Liver (tissue), 9 donors: Measurements from ENCODE around the gene PLA2G3. TPM values are rescaled to one million over a fixed set of nuclear protein-coding genes. Genes with fewer than 3 reads are reported as not detected.

Experiments used
- DNase-seq: peaks from one replicate; pipeline ENCODE4 v3.0.0-alpha.2; 2017; ENCODE audit warnings: low spot score
- H3K27ac ChIP-seq, 2 donors: one replicate each; pipeline ENCODE4 v1.7.0; 2013; ENCODE audit warnings: inconsistent platforms in 2 of 2, low read length in 2 of 2, control low read depth in 1 of 2, low read depth in 1 of 2, mild to moderate bottlenecking in 1 of 2
- H3K27me3 ChIP-seq, 4 donors: one replicate each; pipeline versions ENCODE4 v1.6.1 to v1.7.0; 2013; ENCODE audit warnings: low read length in 3 of 4, inconsistent platforms in 1 of 4, mild to moderate bottlenecking in 1 of 4, moderate library complexity in 1 of 4; ENCODE audit not compliant: control insufficient read depth in 4 of 4, insufficient read depth in 4 of 4
- H3K36me3 ChIP-seq, 4 donors: one replicate each; pipeline versions ENCODE4 v1.6.1 to v1.7.0; 2013; ENCODE audit warnings: low read length in 3 of 4, mild to moderate bottlenecking in 3 of 4, low read depth in 1 of 4, moderate library complexity in 1 of 4; ENCODE audit not compliant: control insufficient read depth in 4 of 4, insufficient read depth in 3 of 4
- H3K4me1 ChIP-seq, 4 donors: one replicate each; pipeline versions ENCODE4 v1.6.1 to v1.7.0; 2013; ENCODE audit warnings: low read length in 3 of 4, mild to moderate bottlenecking in 3 of 4, moderate library complexity in 1 of 4; ENCODE audit not compliant: control insufficient read depth in 4 of 4, insufficient read depth in 4 of 4
- H3K4me3 ChIP-seq, 3 donors: one replicate each; pipeline versions ENCODE4 v1.6.1 to v1.7.0; 2013; ENCODE audit warnings: low read length in 3 of 3, control low read depth in 1 of 3, low read depth in 1 of 3, mild to moderate bottlenecking in 1 of 3
- H3K9ac ChIP-seq, 2 donors: one replicate each; pipeline ENCODE4 v1.7.0; 2013; ENCODE audit warnings: low read length in 2 of 2, mild to moderate bottlenecking in 2 of 2, moderate library complexity in 2 of 2, control low read depth in 1 of 2, low read depth in 1 of 2
- H3K9me3 ChIP-seq, 4 donors: one replicate each; pipeline versions ENCODE4 v1.6.1 to v1.7.0; 2013; ENCODE audit warnings: low read length in 3 of 4; ENCODE audit not compliant: control insufficient read depth in 4 of 4
- ATF3 ChIP-seq: IDR thresholded peaks from 2 replicates; pipeline ENCODE4 v1.6.1; 2016; ENCODE audit warnings: antibody characterized with exemption
- CTCF ChIP-seq: fragments of 150-350 bp; IDR thresholded peaks from 2 replicates; pipeline ENCODE4 v1.5.1; 2017; ENCODE audit warnings: improper control_type of control experiment, low read depth, low read length; ENCODE audit not compliant: missing input control
- EGR1 ChIP-seq, 2 donors: IDR thresholded peaks; 2 replicates each; pipeline ENCODE4 v1.6.1; 2016 to 2018; ENCODE audit warnings: antibody characterized with exemption in 2 of 2, low read depth in 2 of 2
- FOXA1 ChIP-seq: IDR thresholded peaks from 2 replicates; pipeline ENCODE4 v1.6.1; 2016; ENCODE audit warnings: antibody characterized with exemption
- FOXA2 ChIP-seq: IDR thresholded peaks from 2 replicates; pipeline ENCODE4 v1.6.1; 2016; ENCODE audit warnings: antibody characterized with exemption
- GABPA ChIP-seq, 2 donors: IDR thresholded peaks in 1 of 2; conservative IDR thresholded peaks in 1 of 2; 2 replicates each; pipeline ENCODE4 v1.6.1; 2016; ENCODE audit warnings: antibody characterized with exemption in 2 of 2, mild to moderate bottlenecking in 1 of 2, moderate library complexity in 1 of 2
- HNF4A ChIP-seq, 2 donors: conservative IDR thresholded peaks; 2 replicates each; pipeline ENCODE4 v1.6.1; 2016; ENCODE audit warnings: antibody characterized with exemption in 2 of 2, mild to moderate bottlenecking in 2 of 2
- HNF4G ChIP-seq: IDR thresholded peaks from 2 replicates; pipeline ENCODE4 v1.6.1; 2016; ENCODE audit warnings: antibody characterized with exemption
- JUND ChIP-seq, 2 donors: IDR thresholded peaks; 2 replicates each; pipeline ENCODE4 v1.6.1; 2016; ENCODE audit warnings: antibody characterized with exemption in 2 of 2
- MAX ChIP-seq: IDR thresholded peaks from 2 replicates; pipeline ENCODE4 v1.6.1; 2016; ENCODE audit warnings: antibody characterized with exemption
- NR2F2 ChIP-seq: IDR thresholded peaks from 2 replicates; pipeline ENCODE4 v1.6.1; 2016; ENCODE audit warnings: antibody characterized with exemption
- RAD21 ChIP-seq, 2 donors: IDR thresholded peaks; 2 replicates each; pipeline ENCODE4 v1.6.1; 2016; ENCODE audit warnings: antibody characterized with exemption in 2 of 2, mild to moderate bottlenecking in 2 of 2
- REST ChIP-seq: IDR thresholded peaks from 2 replicates; pipeline ENCODE4 v1.6.1; 2016; ENCODE audit warnings: antibody characterized with exemption, mild to moderate bottlenecking
- RXRA ChIP-seq, 2 donors: IDR thresholded peaks; 2 replicates each; pipeline ENCODE4 v1.6.1; 2017 to 2018; ENCODE audit warnings: antibody characterized with exemption in 2 of 2, mild to moderate bottlenecking in 1 of 2
- SP1 ChIP-seq: IDR thresholded peaks from 2 replicates; pipeline ENCODE4 v1.6.1; 2018; ENCODE audit warnings: antibody characterized with exemption, mild to moderate bottlenecking
- TAF1 ChIP-seq: conservative IDR thresholded peaks from 2 replicates; pipeline ENCODE4 v1.6.1; 2016; ENCODE audit warnings: antibody characterized with exemption, mild to moderate bottlenecking
- YY1 ChIP-seq: IDR thresholded peaks from 2 replicates; pipeline ENCODE4 v1.6.1; 2016; ENCODE audit warnings: antibody characterized with exemption, mild to moderate bottlenecking
- ZBTB33 ChIP-seq: IDR thresholded peaks from 2 replicates; pipeline ENCODE4 v1.6.1; 2016; ENCODE audit warnings: antibody characterized with exemption
- WGBS: extraction: QIAGEN DNeasy Blood & Tissue Kit; methylation state at CpG from one replicate; pipeline ENCODE4 v1.1.7; 2013; 5-methylcytosine and 5-hydroxymethylcytosine counted together
- polyA plus RNA-seq, 2 donors: library from polyadenylated mRNA; stranded (reverse) in 1 of 2; unstranded in 1 of 2; fragments of 200-250 nt in 1 of 2; fragments of >200 nt in 1 of 2; fragmentation: Nextera tagmentation in 1 of 2; extraction: Ambion mirVana in 1 of 2; gene quantifications; one replicate each; pipeline versions ENCODE4 v1.2.1 to v1.2.3, GENCODE V29; 2013 to 2015
- total RNA-seq, 2 donors: library from RNA; depleted of rRNA; stranded (reverse); fragments of >200 nt; gene quantifications; one replicate each; pipeline ENCODE4 v1.2.3, GENCODE V29; 2014
- donor health status: healthy.
- donor health status: healthy.
- donor health status: healthy.
- donor health status: healthy.
- donor health status: healthy.

The PLA2G3 gene
- total and polyA plus RNA-seq, 4 donors = not detected

- 6% methylated on average over 5 of the region's 5 CpGs for WGBS
- peak overlapping the region; percentile 58 to 59 for H3K9ac ChIP-seq
- H3K36me3 ChIP-seq = peaks cover 0 to 3% (median 0%) of the 10 kb centered on the region in 4 donors
- H3K9me3 ChIP-seq = no peaks in the 10 kb centered on the region
- H3K27ac ChIP-seq = peak overlapping the region; percentile 31 to 73
- H3K4me1 ChIP-seq = peaks cover 4 to 7% (median 6%) of the 10 kb centered on the region in 4 donors
- peak overlapping the region; percentile 23 to 50 (median 26) for H3K4me3 ChIP-seq
- no peak for TF ChIP-seq GABPA (IDR thresholded peaks at IDR 0.05 in 1 of 2, conservative IDR thresholded peaks at IDR 0.05 in 1 of 2)
- TF ChIP-seq NR2F2 = peak; percentile 25
- no peak for TF ChIP-seq RXRA (IDR thresholded peaks at IDR 0.05)
- TF ChIP-seq HNF4A (conservative IDR thresholded peaks at IDR 0.05) = peak in 1 of 2 donors; percentile 2
- H3K27me3 ChIP-seq = no peaks in the 10 kb centered on the region
- no peak for DNase-seq
These were observed 32.5 kb downstream of the PLA2G3 start for GRCh38 chr22:31107894-31108218.

- peak within 1 kb of the TSS; percentile 37 to 50 (median 41) for H3K4me3 ChIP-seq
- TF ChIP-seq FOXA2 (no peak), HNF4G (no peak), REST (peak; percentile 36), GABPA (IDR thresholded peaks at IDR 0.05 in 1 of 2, conservative IDR thresholded peaks at IDR 0.05 in 1 of 2) (peak in 1 of 2 donors; percentile 32), YY1 (peak; percentile 72), TAF1 (no peak), RXRA (IDR thresholded peaks at IDR 0.05) (peak; percentile 42 to 59), NR2F2 (peak; percentile 59), SP1 (peak; percentile 64), EGR1 (IDR thresholded peaks at IDR 0.05; ENCODE audit: low read depth in 2 of 2) (no peak), RAD21 (IDR thresholded peaks at IDR 0.05) (peak; percentile 91 to 92), FOXA1 (no peak), JUND (IDR thresholded peaks at IDR 0.05) (no peak), MAX (peak; percentile 62), HNF4A (conservative IDR thresholded peaks at IDR 0.05) (peak; percentile 43 to 51), ATF3 (no peak), ZBTB33 (no peak), CTCF (peak; percentile 95)
- peak; percentile 91 for DNase-seq
- no peaks in the 10 kb centered on the region for H3K9me3 ChIP-seq
- peak within 1 kb of the TSS; percentile 73 to 79 for H3K27ac ChIP-seq
- peaks cover 4 to 7% (median 6%) of the 10 kb centered on the region in 4 donors for H3K4me1 ChIP-seq
- peak within 1 kb of the TSS; percentile 58 to 59 for H3K9ac ChIP-seq
- 7% methylated on average over 67 of the region's 67 CpGs for WGBS
- H3K36me3 ChIP-seq = peaks cover 0 to 3% (median 0%) of the 10 kb centered on the region in 4 donors
- H3K27me3 ChIP-seq = no peaks in the 10 kb centered on the region
These were observed 33.0 kb downstream of the PLA2G3 start, which contains the start of gene SELENOM for GRCh38 chr22:31107178-31107893. TSS of gene SELENOM (minus strand) at chr22:31107568. CDS start at chr22:31107505, 63 bp downstream.
